ENCODE results near the gene KCNMB2.
"Not testable (repeated sequence)": the region's sequence is repeated elsewhere in the genome, so short reads cannot be mapped to it uniquely, and the experiment has no call there.

The KCNMB2 gene

DNA sequence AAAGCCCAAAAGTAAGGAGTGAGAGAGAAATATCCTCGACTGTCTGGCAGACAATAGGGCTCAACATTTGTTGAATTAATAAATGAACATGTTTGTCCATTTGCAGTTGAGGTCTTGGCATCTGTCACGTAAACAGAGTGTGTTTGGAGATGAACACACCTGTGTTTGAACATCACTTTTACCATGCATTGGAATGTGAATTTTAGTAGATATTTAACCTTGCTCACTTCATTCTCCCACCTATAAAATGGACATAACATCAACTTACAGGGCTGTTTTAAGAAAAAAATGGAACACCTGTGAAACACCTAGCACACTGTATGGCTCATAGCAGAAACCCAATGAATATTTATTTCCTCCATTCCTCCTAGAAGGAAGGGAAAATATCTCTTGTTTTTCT, 204.8 kb downstream of the KCNMB2 start:
- no peak overlapping the region for H3K9ac ChIP-seq
- H3K36me3 ChIP-seq = no peaks in the 10 kb centered on the region
- H3K27me3 ChIP-seq = no peaks in the 10 kb centered on the region
- H3K4me1 ChIP-seq = no peaks in the 10 kb centered on the region
- H3K4me2 ChIP-seq = no peak overlapping the region
- TF ChIP-seq Cebpa-rat (IDR thresholded peaks at IDR 0.05) = no peak
- H3K4me3 ChIP-seq = no peak overlapping the region
- 0 out of 2 replicates have a peak, but pooled peaks cover 4% of the 10 kb centered on the region for H3K9me3 ChIP-seq
- no peaks in the 10 kb centered on the region for H4K20me1 ChIP-seq
- H3K27ac ChIP-seq = no peak overlapping the region

DNA sequence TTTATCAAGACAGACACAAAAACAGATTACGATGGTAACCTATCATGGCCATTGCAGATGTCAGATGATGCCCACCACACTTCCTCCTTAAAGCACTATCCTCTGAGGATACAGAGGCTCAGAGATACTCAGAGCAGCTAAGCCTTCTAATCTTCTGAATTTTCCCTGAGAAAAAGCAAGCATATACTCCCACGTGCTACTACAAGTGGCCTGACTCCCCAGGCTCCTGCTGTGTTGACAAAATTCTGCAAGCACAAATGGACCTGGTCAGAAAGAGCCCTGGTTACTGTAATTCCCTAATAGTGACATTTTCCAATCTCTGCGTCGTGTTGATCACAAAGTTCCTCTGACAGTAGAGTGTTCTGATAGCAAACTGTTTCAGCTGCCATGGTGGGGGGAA, 207.1 kb downstream of the KCNMB2 start:
- Histone ChIP-seq H4K20me1 (no peaks in the 10 kb centered on the region), H3K27me3 (no peaks in the 10 kb centered on the region), H3K36me3 (no peaks in the 10 kb centered on the region), H3K4me2 (no peak overlapping the region), H3K27ac (no peak overlapping the region), H3K9me3 (peaks cover 12% of the 10 kb centered on the region), H3K4me3 (no peak overlapping the region), H3K9ac (no peak overlapping the region), H3K4me1 (no peaks in the 10 kb centered on the region)
- no peak for TF ChIP-seq Cebpa-rat (IDR thresholded peaks at IDR 0.05)

DNA sequence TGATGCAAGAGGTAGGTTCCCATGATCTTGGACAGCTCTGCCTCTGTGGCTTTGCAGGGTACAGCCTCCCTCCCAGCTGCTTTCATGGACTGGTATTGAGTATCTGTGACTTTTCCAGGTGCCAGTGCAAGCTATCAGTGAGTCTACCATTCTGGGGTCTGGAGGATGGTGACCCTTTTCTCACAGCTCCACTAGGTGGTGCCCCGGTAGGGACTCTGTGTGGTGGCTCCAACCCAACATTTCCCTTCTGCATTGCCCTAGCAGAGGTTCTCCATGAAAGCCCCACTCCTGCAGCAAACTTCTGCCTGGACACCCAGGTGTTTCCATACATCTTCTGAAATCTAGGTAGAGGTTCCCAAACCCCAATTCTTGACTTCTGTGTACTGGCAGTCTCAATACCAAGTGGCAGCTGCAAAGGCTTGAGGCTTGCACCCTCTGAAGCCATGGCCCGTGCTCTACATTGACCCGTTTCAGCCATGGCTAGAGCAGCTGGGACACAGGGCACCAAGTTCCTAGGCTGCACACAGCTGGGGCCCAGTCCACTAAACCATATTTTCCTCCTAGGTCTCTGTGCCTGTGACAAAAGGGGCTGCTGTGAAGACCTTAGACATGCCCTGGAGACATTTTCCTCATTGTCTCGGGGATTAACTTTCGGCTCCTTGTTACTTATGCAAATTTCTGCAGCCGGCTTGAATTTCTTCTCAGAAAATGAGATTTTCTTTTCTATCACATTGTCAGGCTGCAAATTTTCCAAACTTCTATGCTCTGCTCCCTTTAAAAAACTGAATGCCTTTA, 209.8 kb downstream of the KCNMB2 start:
- not testable (repeated sequence) for H3K36me3 ChIP-seq, H4K20me1 ChIP-seq, H3K27me3 ChIP-seq, H3K4me3 ChIP-seq, H3K4me2 ChIP-seq, H3K4me1 ChIP-seq, H3K9ac ChIP-seq, H3K27ac ChIP-seq
- H3K9me3 ChIP-seq = peaks cover 12% of the 10 kb centered on the region

DNA sequence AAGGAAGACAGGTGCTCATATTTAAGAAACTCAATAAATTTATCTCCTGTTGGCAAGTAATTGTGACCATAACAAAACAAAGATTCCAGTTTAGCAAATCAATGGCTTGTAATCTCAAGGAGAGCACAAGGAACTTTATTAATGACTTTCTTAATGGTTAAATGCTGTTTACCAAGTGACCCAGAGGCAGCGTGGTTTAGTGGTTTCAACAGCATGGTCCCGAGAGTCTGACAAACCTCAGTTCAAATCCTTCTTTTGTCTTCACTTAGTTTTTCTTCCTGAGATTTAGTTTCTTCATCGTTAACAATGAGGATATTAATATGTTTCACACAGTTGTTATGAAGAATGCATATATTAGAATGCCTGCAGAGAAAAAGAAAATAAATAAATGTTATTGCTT, 212.6 kb downstream of the KCNMB2 start:
- Histone ChIP-seq H3K4me3 (no peak overlapping the region), H3K9ac (no peak overlapping the region), H3K4me2 (no peak overlapping the region), H3K27me3 (no peaks in the 10 kb centered on the region), H3K36me3 (no peaks in the 10 kb centered on the region), H3K9me3 (peaks cover 12% of the 10 kb centered on the region), H3K27ac (no peak overlapping the region), H4K20me1 (no peaks in the 10 kb centered on the region), H3K4me1 (no peaks in the 10 kb centered on the region)
- no peak for TF ChIP-seq Cebpa-rat (IDR thresholded peaks at IDR 0.05)

- Histone ChIP-seq H3K9ac (no peak overlapping the region), H3K9me3 (peaks cover 12% of the 10 kb centered on the region), H3K4me3 (no peak overlapping the region), H3K36me3 (no peaks in the 10 kb centered on the region), H3K4me1 (no peaks in the 10 kb centered on the region), H3K4me2 (no peak overlapping the region), H4K20me1 (no peaks in the 10 kb centered on the region), H3K27ac (no peak overlapping the region), H3K27me3 (no peaks in the 10 kb centered on the region)
- TF ChIP-seq Cebpa-rat (IDR thresholded peaks at IDR 0.05) = no peak
Observed at GRCh38 chr3:178749471-178749870, 213.2 kb downstream of the KCNMB2 start.

- Histone ChIP-seq H3K4me1 (no peaks in the 10 kb centered on the region), H3K9ac (no peak overlapping the region), H3K27ac (no peak overlapping the region), H3K27me3 (no peaks in the 10 kb centered on the region), H3K4me2 (no peak overlapping the region), H4K20me1 (no peaks in the 10 kb centered on the region), H3K4me3 (no peak overlapping the region), H3K9me3 (peaks cover 11% of the 10 kb centered on the region), H3K36me3 (no peaks in the 10 kb centered on the region)
- TF ChIP-seq Cebpa-rat (IDR thresholded peaks at IDR 0.05) = no peak
Observed at GRCh38 chr3:178750639-178751300, 214.5 kb downstream of the KCNMB2 start.

GRCh38 chr3:178752843-178753242, 216.6 kb downstream of the KCNMB2 start:
- Histone ChIP-seq H3K4me2 (no peak overlapping the region), H3K9me3 (no peaks in the 10 kb centered on the region), H3K9ac (no peak overlapping the region), H3K27ac (no peak overlapping the region), H3K27me3 (no peaks in the 10 kb centered on the region), H3K4me3 (no peak overlapping the region), H3K4me1 (no peaks in the 10 kb centered on the region), H4K20me1 (no peaks in the 10 kb centered on the region), H3K36me3 (no peaks in the 10 kb centered on the region)
- TF ChIP-seq Cebpa-rat (IDR thresholded peaks at IDR 0.05) = no peak

DNA sequence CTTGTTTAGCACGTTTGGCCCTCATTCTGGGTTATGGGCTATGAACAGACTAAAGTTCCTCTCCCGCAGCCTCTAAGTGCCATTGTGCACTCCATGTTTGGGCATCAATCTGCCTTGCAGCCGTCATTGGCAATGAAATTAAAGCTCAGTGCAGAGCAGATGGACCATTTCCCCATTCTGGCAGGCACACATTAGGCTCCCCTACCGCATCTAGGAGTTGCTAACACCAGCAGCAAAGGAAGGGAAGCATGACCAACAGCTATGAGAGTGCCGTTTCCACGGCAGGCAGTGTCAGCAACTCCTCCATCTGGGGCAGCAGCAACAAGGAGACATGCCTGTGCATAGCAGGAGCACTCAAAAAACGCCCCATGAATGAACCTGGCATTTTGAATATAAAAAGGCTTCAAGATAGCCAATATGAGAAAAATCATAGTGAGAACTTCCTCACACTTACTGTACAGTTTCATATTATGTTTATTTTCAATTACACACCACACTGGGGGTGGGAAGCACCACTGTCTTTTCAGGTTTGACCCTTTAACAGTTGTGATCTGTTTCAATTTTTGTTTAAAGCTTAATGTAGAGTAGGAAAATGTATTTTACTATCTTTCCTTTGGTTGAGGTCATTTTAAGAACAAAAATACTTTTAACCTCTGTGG, 218.7 kb downstream of the KCNMB2 start:
- TF ChIP-seq Cebpa-rat (IDR thresholded peaks at IDR 0.05) = no peak
- Histone ChIP-seq H3K36me3 (no peaks in the 10 kb centered on the region), H3K4me3 (no peak overlapping the region), H4K20me1 (no peaks in the 10 kb centered on the region), H3K4me2 (no peak overlapping the region), H3K4me1 (no peaks in the 10 kb centered on the region), H3K27me3 (no peaks in the 10 kb centered on the region), H3K27ac (no peak overlapping the region), H3K9ac (no peak overlapping the region), H3K9me3 (no peaks in the 10 kb centered on the region)

GRCh38 chr3:178761024-178761423, 224.8 kb downstream of the KCNMB2 start:
- Histone ChIP-seq H3K4me2 (no peak overlapping the region), H3K4me3 (no peak overlapping the region), H3K9me3 (no peaks in the 10 kb centered on the region), H3K36me3 (no peaks in the 10 kb centered on the region), H3K27me3 (no peaks in the 10 kb centered on the region), H3K27ac (no peak overlapping the region), H4K20me1 (no peaks in the 10 kb centered on the region), H3K9ac (no peak overlapping the region), H3K4me1 (no peaks in the 10 kb centered on the region)
- no peak for TF ChIP-seq Cebpa-rat (IDR thresholded peaks at IDR 0.05)

DNA sequence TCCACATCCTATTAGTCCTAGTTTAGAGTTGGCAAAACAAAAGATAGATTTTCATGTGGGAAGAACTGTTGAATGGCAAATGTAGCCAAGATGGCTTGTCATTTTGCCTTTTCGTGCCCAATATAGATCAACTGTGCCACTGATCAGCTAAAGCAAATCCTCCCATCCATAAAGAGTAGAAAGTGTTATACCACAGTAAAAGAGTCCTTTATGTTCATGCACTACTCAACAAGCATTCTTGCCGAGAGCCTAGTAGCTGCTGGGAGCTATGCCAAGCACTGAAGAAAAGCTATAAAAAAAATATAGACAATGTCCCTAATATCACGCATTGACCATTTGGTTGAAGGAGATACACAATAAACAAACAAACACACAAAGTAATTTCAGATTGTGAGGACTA, 225.2 kb downstream of the KCNMB2 start:
- H4K20me1 ChIP-seq = no peaks in the 10 kb centered on the region
- H3K9me3 ChIP-seq = no peaks in the 10 kb centered on the region
- H3K9ac ChIP-seq = no peak overlapping the region
- no peak overlapping the region for H3K4me3 ChIP-seq
- no peaks in the 10 kb centered on the region for H3K36me3 ChIP-seq
- no peak overlapping the region for H3K27ac ChIP-seq
- no peak overlapping the region for H3K4me2 ChIP-seq
- H3K27me3 ChIP-seq = no peaks in the 10 kb centered on the region
- H3K4me1 ChIP-seq = no peaks in the 10 kb centered on the region
- TF ChIP-seq Cebpa-rat (IDR thresholded peaks at IDR 0.05) = no peak

Measured in BLaER1 (cell line).